Endothelial cell of umbilical vein (primary cell): Measurements from ENCODE around the gene ATXN3. TPM values are rescaled to one million over a fixed set of nuclear protein-coding genes. Genes with fewer than 3 reads are reported as not detected.

Experiments used
- BruUV-seq: library from RNA; stranded (reverse); fragments of 400-500 nt; replicated peaks from 2 replicates; lab custom pipeline; 2021; lab: Mats Ljungman, UMichigan
- CTCF ChIA-PET: fragments of 300-600, 350-600 bp; sonication (Branson Sonifier 250); formaldehyde crosslinking; loops from one replicate; lab custom pipeline; 2021; ENCODE audit warnings: antibody characterized with exemption, inconsistent platforms; lab: Charles Lee
- POLR2A ChIA-PET: fragments of 300-600, 350-600 bp; sonication (Branson Sonifier 250); formaldehyde crosslinking; loops from one replicate; lab custom pipeline; 2021; ENCODE audit warnings: antibody characterized with exemption, inconsistent platforms; lab: Charles Lee
- DNase-seq: peaks from one replicate; pipeline ENCODE4 v3.0.0-alpha.2; 2011; ENCODE audit warnings: low read depth, low spot score
- FAIRE-seq: peaks from 2 replicates; lab custom pipeline; 2011; peaks lifted over from hg19 to GRCh38; lab: Jason Lieb, UNC
- H2AFZ ChIP-seq: 2 replicates; pipeline ENCODE4 v1.6.0; 2012; ENCODE audit warnings: low read depth, low read length, control low read depth, inconsistent platforms
- H3K27ac ChIP-seq: 2 replicates; pipeline ENCODE4 v1.5.1; 2011; ENCODE audit warnings: low read depth, mild to moderate bottlenecking, control low read depth, low read length, moderate library complexity; ENCODE audit not compliant: insufficient read depth
- H3K27me3 ChIP-seq, 2 experiments: 2 replicates each; pipeline versions ENCODE4 v1.6.0 to v1.6.1; 2011; ENCODE audit warnings: low read length in 2 of 2, mixed read lengths in 1 of 2; ENCODE audit not compliant: control insufficient read depth in 2 of 2, insufficient read depth in 2 of 2
- H3K36me3 ChIP-seq, 2 experiments: 2 replicates in 1 of 2; 3 replicates in 1 of 2; pipeline ENCODE4 v1.5.1; 2011; ENCODE audit warnings: low read length in 2 of 2, mild to moderate bottlenecking in 1 of 2, moderate library complexity in 1 of 2; ENCODE audit not compliant: control insufficient read depth in 2 of 2, insufficient read depth in 2 of 2; ENCODE audit errors: extremely low read depth in 1 of 2
- H3K4me1 ChIP-seq: 3 replicates; pipeline ENCODE4 v1.5.1; 2011; ENCODE audit warnings: mild to moderate bottlenecking, low read length; ENCODE audit not compliant: control insufficient read depth, insufficient read depth; ENCODE audit errors: extremely low read depth
- H3K4me2 ChIP-seq: 2 replicates; pipeline ENCODE4 v1.6.1; 2011; ENCODE audit warnings: low read length, control low read depth, mixed read lengths; ENCODE audit not compliant: insufficient read depth
- H3K4me3 ChIP-seq, 3 experiments: fragments of 200-600 bp in 1 of 3; sonication (generic), shearing (Covaris generic) in 1 of 3; replicated peaks in 1 of 3; 2 replicates each; pipeline ENCODE4 v1.5.1; 2011 to 2016; ENCODE audit warnings: control low read depth in 3 of 3, low read length in 3 of 3, mild to moderate bottlenecking in 2 of 3, inconsistent platforms in 1 of 3, low read depth in 1 of 3, moderate library complexity in 1 of 3; ENCODE audit not compliant: insufficient read depth in 1 of 3
- H3K79me2 ChIP-seq: 2 replicates; pipeline ENCODE4 v1.6.0; 2012; ENCODE audit warnings: low read length, inconsistent platforms; ENCODE audit not compliant: control insufficient read depth, insufficient read depth
- H3K9ac ChIP-seq: replicated peaks from 2 replicates; pipeline ENCODE3; 2011; ENCODE audit warnings: low read length, control low read depth; ENCODE audit not compliant: insufficient read depth; ENCODE audit errors: extremely low read depth
- H3K9me1 ChIP-seq: replicated peaks from 3 replicates; pipeline ENCODE4 v1.6.0; 2011; ENCODE audit warnings: mild to moderate bottlenecking, low read length; ENCODE audit not compliant: control insufficient read depth, insufficient read depth; ENCODE audit errors: extremely low read depth
- H3K9me3 ChIP-seq: replicated peaks from 2 replicates; pipeline ENCODE4 v1.5.1; 2012; ENCODE audit warnings: low read length, inconsistent platforms; ENCODE audit not compliant: control insufficient read depth, insufficient read depth
- H4K20me1 ChIP-seq: replicated peaks from 2 replicates; pipeline ENCODE3; 2011; ENCODE audit warnings: mild to moderate bottlenecking, low read length; ENCODE audit not compliant: control insufficient read depth, insufficient read depth; ENCODE audit errors: extremely low read depth
- FOS ChIP-seq: IDR thresholded peaks from 2 replicates; pipeline ENCODE4 v1.6.1; 2011; ENCODE audit warnings: mild to moderate bottlenecking, low read length, moderate library complexity, borderline replicate concordance; ENCODE audit not compliant: insufficient read depth
- GATA2 ChIP-seq: IDR thresholded peaks from 2 replicates; pipeline ENCODE4 v1.7.0; 2011; ENCODE audit warnings: low read depth, mild to moderate bottlenecking, moderate library complexity, mixed read lengths, low read length; ENCODE audit not compliant: insufficient read length, insufficient read depth
- JUN ChIP-seq: IDR thresholded peaks from 2 replicates; pipeline ENCODE4 v1.6.1; 2011; ENCODE audit warnings: borderline replicate concordance, low read depth; ENCODE audit not compliant: insufficient read length, insufficient read depth
- MYC ChIP-seq: IDR thresholded peaks from one replicate; pipeline ENCODE4 v1.6.1; 2011; ENCODE audit warnings: mild to moderate bottlenecking, low read depth, low read length
- POLR2AphosphoS5 ChIP-seq: IDR thresholded peaks from 2 replicates; pipeline ENCODE4 v1.6.1; 2012; ENCODE audit warnings: low read depth, mild to moderate bottlenecking, control low read depth, low read length, moderate library complexity; ENCODE audit not compliant: insufficient read depth
- dilution Hi-C: fragments of 300-500 bp; cut with MboI; formaldehyde crosslinking; loops from one replicate; pipeline ENCODE4 v1.15.0; 2019; ENCODE audit warnings: low sequenced_read_pairs; ENCODE audit not compliant: extremely low pct_ligation_motif_present
- intact Hi-C: fragments of 100-400 bp; cut with micrococcal nuclease; formaldehyde crosslinking; loops from one replicate; pipeline ENCODE4 v1.10.0; 2022
- polyA plus RNA-seq, 4 experiments: library from polyadenylated mRNA; depleted of rRNA in 3 of 4; stranded (reverse) in 3 of 4; unstranded in 1 of 4; fragments of >200 nt; gene quantifications; 2 replicates each; pipeline versions ENCODE4 v1.2.1 to v1.2.3, GENCODE V29; 2011 to 2012; ENCODE audit warnings: missing spikeins in 1 of 4
- total RNA-seq: library from RNA; stranded (reverse); gene quantifications from 2 replicates; pipeline ENCODE4 v1.2.3, GENCODE V29; 2021
- TF ChIP-seq, protein P1 (sequence below): IDR thresholded peaks from 2 replicates; pipeline ENCODE4 v1.6.1; 2011; ENCODE audit not compliant: insufficient read depth, insufficient read length

Gene ATXN3
- total and polyA plus RNA-seq, 2 donors (not counting 3 experiments of a cell fraction or from before 2014, with no cell fraction given): 7.9 to 30.2 TPM

DNA sequence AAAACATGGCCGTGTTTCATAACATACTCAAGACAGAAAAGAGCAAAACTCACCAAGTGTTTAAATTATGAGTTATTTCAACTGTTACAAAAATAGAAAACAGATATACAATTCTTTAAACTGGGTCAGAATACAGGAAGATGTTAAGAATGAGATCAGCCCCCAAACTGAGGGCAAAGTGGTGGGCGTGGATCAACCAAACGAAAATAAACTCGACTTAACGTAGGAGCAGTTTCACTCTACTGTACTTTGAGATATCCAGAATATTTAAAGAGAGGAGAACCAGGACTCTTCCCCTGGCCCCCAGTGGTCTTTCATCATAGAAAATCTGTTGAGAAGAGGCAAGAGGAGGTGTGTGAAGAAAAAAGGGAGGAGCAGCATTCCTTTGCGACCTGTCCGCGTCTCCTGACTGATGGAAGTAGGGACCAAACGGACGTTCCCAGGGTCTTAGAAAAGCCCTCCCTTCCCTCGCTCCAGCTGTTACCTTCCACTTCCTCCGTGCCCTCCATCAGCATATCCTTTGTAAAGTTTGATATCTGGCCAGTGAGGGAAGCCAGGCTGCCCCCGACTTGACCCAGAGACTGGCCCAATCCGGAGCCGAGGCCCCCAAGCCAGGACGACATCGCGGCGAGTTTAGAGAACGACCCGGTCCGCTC, 67.2 kb downstream of the ATXN3 start:
- Histone ChIP-seq H3K9me1 (no peaks in the 10 kb centered on the region), H3K79me2 (peaks cover 52% of the 10 kb centered on the region), H3K4me1 (peaks cover 16% of the 10 kb centered on the region), H3K27me3 (no peaks in the 10 kb centered on the region), H2AFZ (peak overlapping the region; percentile 80), H3K36me3 (no peaks in the 10 kb centered on the region), H3K4me2 (peak overlapping the region; percentile 93), H3K9me3 (no peaks in the 10 kb centered on the region), H3K9ac (peak overlapping the region; percentile 99), H3K27ac (peak overlapping the region; percentile 92), H4K20me1 (no peaks in the 10 kb centered on the region), H3K4me3 (peak overlapping the region; percentile 67 to 96 (median 73))
- TF ChIP-seq, protein P1, sequence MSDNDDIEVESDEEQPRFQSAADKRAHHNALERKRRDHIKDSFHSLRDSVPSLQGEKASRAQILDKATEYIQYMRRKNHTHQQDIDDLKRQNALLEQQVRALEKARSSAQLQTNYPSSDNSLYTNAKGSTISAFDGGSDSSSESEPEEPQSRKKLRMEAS: no peak
- TF ChIP-seq JUN: no peak
- no peak for TF ChIP-seq POLR2AphosphoS5
- no peak for TF ChIP-seq FOS
- dilution Hi-C loops (no loop called here), intact Hi-C loops (loop anchor here (2.0 kb wide), 1 partner anchor 42 kb away; no protein-coding TSS in a partner anchor)
- BruUV-seq: TSS peak; percentile 60
- ChIA-PET CTCF (interaction anchor here (1.1 to 2.8 kb wide), 4 partner anchors 11 to 67 kb away, joined by 4 to 20 read pairs (median 10); partner anchors contain the start of gene ATXN3), POLR2A (interaction anchor here (1.2 to 1.8 kb wide), 3 partner anchors 43 to 755 kb away, joined by 3 to 11 read pairs (median 5); partner anchors contain the start of genes ATXN3 and GOLGA5)
- FAIRE-seq (no peak), DNase-seq (peak; percentile 84)

- H3K9me1 ChIP-seq: no peaks in the 10 kb centered on the region
- no peaks in the 10 kb centered on the region for H4K20me1 ChIP-seq
- H3K27ac ChIP-seq: no peak overlapping the region
- no peak overlapping the region for H3K9ac ChIP-seq
- no peak overlapping the region for H2AFZ ChIP-seq
- POLR2A ChIA-PET: no interaction called here
- H3K4me2 ChIP-seq: peak overlapping the region; percentile 93
- TF ChIP-seq JUN: no peak
- no peak for TF ChIP-seq FOS
- TF ChIP-seq MYC: no peak
- TF ChIP-seq GATA2: no peak
- TF ChIP-seq, protein P1: no peak
- no peaks in the 10 kb centered on the region for H3K9me3 ChIP-seq
- peaks cover 16% of the 10 kb centered on the region for H3K4me1 ChIP-seq
- no peaks in the 10 kb centered on the region for H3K36me3 ChIP-seq
- peaks cover 57% of the 10 kb centered on the region for H3K79me2 ChIP-seq
- DNase-seq: peak; percentile 14
- dilution Hi-C loops (no loop called here), intact Hi-C loops (loop anchor here (1.0 to 2.0 kb wide), 2 partner anchors 10 to 41 kb away; no protein-coding TSS in a partner anchor)
- BruUV-seq: no TSS peak
- H3K27me3 ChIP-seq: no peaks in the 10 kb centered on the region
- peak overlapping the region in 2 of 3 experiments; percentile 1 to 96 for H3K4me3 ChIP-seq
- FAIRE-seq: no peak
- CTCF ChIA-PET: interaction anchor here (1.3 kb wide), 1 partner anchor 68 kb away, joined by 5 read pairs; the partner anchor contains the start of gene ATXN3
These were observed 68.4 kb downstream of the ATXN3 start for GRCh38 chr14:92037989-92038388.
